ENCODE data around the gene SLC15A1. TPM values are rescaled to one million over a fixed set of nuclear protein-coding genes. Genes with fewer than 3 reads are reported as not detected.

Gene SLC15A1
- total RNA-seq, 2 experiments from 2014 or later, result not detected

GRCh38 chr13:98731925-98732324, 20.5 kb downstream of the SLC15A1 start:
- ChIA-PET POLR2A (no interaction called here), CTCF (no interaction called here)
- H3K4me3 Mint-ChIP-seq, result no peak overlapping the region
- no peak overlapping the region for H3K27ac Mint-ChIP-seq
- peaks cover 11% of the 10 kb centered on the region for H3K4me1 Mint-ChIP-seq
- DNase-seq, result no peak
- H3K9me3 Mint-ChIP-seq, result no peaks in the 10 kb centered on the region
- peaks cover 2% of the 10 kb centered on the region for H3K27me3 Mint-ChIP-seq
- H3K36me3 Mint-ChIP-seq (ENCODE audit: low read depth), result no peaks in the 10 kb centered on the region

GRCh38 chr13:98731038-98731437, 21.4 kb downstream of the SLC15A1 start:
- Mint-ChIP-seq H3K27me3 (peaks cover 3% of the 10 kb centered on the region), H3K4me3 (no peak overlapping the region), H3K9me3 (no peaks in the 10 kb centered on the region), H3K36me3 (ENCODE audit: low read depth) (no peaks in the 10 kb centered on the region), H3K27ac (no peak overlapping the region), H3K4me1 (peaks cover 11% of the 10 kb centered on the region)
- ChIA-PET POLR2A (no interaction called here), CTCF (interaction anchor here (0.7 kb wide), 1 partner anchor 14 kb away, joined by 3 read pairs; no protein-coding TSS in a partner anchor)
- DNase-seq, result no peak

- DNase-seq, result no peak
- Mint-ChIP-seq H3K9me3 (no peaks in the 10 kb centered on the region), H3K4me1 (peaks cover 11% of the 10 kb centered on the region), H3K27me3 (peaks cover 3% of the 10 kb centered on the region), H3K27ac (no peak overlapping the region), H3K4me3 (no peak overlapping the region), H3K36me3 (ENCODE audit: low read depth) (no peaks in the 10 kb centered on the region)
- ChIA-PET POLR2A (no interaction called here), CTCF (interaction anchor here (0.7 kb wide), 1 partner anchor 14 kb away, joined by 3 read pairs; no protein-coding TSS in a partner anchor)
These were observed 22.0 kb downstream of the SLC15A1 start for GRCh38 chr13:98730441-98730840.

DNA sequence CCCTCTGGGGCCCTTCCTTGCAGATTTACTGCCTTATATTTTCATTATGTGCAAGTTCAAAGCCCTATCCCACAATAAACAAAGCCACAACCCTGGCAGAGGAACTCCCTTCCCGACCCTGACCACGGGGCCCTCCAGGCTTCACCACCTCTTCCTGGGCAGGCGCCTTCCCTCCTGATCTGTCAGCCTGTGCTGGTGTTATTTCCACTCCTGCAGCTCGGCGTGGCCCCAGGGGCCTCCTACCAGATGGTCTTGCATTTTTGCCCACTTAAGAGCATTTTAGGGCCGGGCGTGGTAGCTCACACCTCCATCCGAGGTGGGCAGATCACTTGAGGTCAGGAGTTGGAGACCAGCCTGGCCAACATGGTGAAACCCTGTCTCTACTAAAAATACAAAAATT, 22.8 kb downstream of the SLC15A1 start:
- ChIA-PET CTCF (no interaction called here), POLR2A (no interaction called here)
- H3K27ac Mint-ChIP-seq, result no peak overlapping the region
- H3K4me3 Mint-ChIP-seq, result no peak overlapping the region
- no peak for DNase-seq
- no peaks in the 10 kb centered on the region for H3K36me3 Mint-ChIP-seq (ENCODE audit: low read depth)
- peaks cover 11% of the 10 kb centered on the region for H3K4me1 Mint-ChIP-seq
- no peaks in the 10 kb centered on the region for H3K9me3 Mint-ChIP-seq
- H3K27me3 Mint-ChIP-seq, result peaks cover 3% of the 10 kb centered on the region

GRCh38 chr13:98722958-98723357, 29.5 kb downstream of the SLC15A1 start:
- CTCF ChIA-PET, result no interaction called here
- H3K9me3 Mint-ChIP-seq, result no peaks in the 10 kb centered on the region
- H3K4me3 Mint-ChIP-seq, result no peak overlapping the region
- POLR2A ChIA-PET, result interaction anchor here (0.7 kb wide), 1 partner anchor 104 kb away, joined by 3 read pairs; no protein-coding TSS in a partner anchor
- peaks cover 3% of the 10 kb centered on the region for H3K27me3 Mint-ChIP-seq
- H3K27ac Mint-ChIP-seq, result no peak overlapping the region
- H3K36me3 Mint-ChIP-seq (ENCODE audit: low read depth), result no peaks in the 10 kb centered on the region
- DNase-seq, result no peak
- no peaks in the 10 kb centered on the region for H3K4me1 Mint-ChIP-seq

DNA sequence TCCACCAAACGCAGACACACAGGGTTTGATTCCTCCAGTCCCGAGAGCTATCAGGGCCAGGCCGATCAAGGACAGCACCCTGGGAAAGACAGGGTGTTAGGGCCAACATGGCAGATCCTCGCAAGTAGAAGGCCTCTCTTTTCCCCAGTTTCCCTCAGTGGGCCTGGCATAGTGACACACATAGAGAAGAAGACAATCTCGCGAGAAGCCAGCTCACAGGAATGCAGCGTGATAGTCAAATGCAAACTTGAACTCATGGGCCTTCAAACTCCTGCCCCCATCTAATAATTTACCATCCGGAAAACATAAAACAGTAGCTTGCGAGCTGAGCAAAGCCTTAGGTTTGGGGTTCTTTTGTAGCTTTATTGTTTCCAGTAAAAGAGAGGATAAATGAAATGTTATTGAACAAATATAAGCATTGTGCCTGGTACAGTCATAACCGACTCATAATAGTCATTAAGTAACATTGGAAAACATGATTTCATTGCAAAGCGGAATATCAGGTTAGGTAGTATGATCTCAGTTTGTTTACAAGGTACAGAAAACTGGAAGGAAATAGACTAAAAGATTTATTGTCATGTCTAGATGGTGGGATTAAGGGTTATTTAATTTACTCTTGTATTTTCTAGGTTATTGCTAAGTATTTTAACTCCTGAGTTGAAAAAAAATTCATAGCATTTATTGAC, 30.5 kb downstream of the SLC15A1 start:
- ChIA-PET POLR2A (no interaction called here), CTCF (interaction anchor here (0.5 kb wide), 1 partner anchor 1193 kb away, joined by 3 read pairs; no protein-coding TSS in a partner anchor)
- DNase-seq, result no peak
- Mint-ChIP-seq H3K36me3 (ENCODE audit: low read depth) (no peaks in the 10 kb centered on the region), H3K27ac (no peak overlapping the region), H3K4me3 (no peak overlapping the region), H3K27me3 (peaks cover 3% of the 10 kb centered on the region), H3K9me3 (no peaks in the 10 kb centered on the region), H3K4me1 (no peaks in the 10 kb centered on the region)

GRCh38 chr13:98719527-98720250, 32.8 kb downstream of the SLC15A1 start:
- ChIA-PET CTCF (no interaction called here), POLR2A (no interaction called here)
- no peaks in the 10 kb centered on the region for H3K4me1 Mint-ChIP-seq
- no peaks in the 10 kb centered on the region for H3K36me3 Mint-ChIP-seq (ENCODE audit: low read depth)
- H3K27ac Mint-ChIP-seq, result no peak overlapping the region
- H3K9me3 Mint-ChIP-seq, result no peaks in the 10 kb centered on the region
- DNase-seq, result no peak
- no peak overlapping the region for H3K4me3 Mint-ChIP-seq
- H3K27me3 Mint-ChIP-seq, result no peaks in the 10 kb centered on the region

DNA sequence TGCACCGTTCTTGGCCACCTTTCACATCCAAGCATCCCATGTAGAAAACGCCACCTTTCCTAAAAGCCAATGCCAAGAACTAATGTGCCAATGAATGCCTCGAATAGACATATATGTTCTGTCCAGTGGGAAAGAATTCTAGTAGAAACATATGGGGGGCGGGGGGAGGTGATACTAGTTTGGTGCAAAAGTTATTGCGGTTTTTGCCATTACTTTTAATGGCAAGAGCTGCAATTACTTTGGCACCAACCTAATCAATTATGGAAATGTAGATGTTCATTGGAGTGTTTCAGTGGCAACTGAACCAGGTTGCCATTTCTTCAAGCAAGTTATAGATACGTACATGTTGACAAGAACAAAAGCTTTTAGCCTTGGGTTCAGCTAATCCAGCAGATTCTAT, 34.6 kb downstream of the SLC15A1 start:
- Mint-ChIP-seq H3K36me3 (ENCODE audit: low read depth) (no peaks in the 10 kb centered on the region), H3K4me3 (no peak overlapping the region), H3K9me3 (no peaks in the 10 kb centered on the region), H3K27me3 (no peaks in the 10 kb centered on the region), H3K4me1 (no peaks in the 10 kb centered on the region), H3K27ac (no peak overlapping the region)
- DNase-seq, result no peak
- ChIA-PET CTCF (interaction anchor here (1.0 to 1.4 kb wide), 2 partner anchors 12 to 24 kb away, joined by 3 read pairs; no protein-coding TSS in a partner anchor), POLR2A (no interaction called here)

DNA sequence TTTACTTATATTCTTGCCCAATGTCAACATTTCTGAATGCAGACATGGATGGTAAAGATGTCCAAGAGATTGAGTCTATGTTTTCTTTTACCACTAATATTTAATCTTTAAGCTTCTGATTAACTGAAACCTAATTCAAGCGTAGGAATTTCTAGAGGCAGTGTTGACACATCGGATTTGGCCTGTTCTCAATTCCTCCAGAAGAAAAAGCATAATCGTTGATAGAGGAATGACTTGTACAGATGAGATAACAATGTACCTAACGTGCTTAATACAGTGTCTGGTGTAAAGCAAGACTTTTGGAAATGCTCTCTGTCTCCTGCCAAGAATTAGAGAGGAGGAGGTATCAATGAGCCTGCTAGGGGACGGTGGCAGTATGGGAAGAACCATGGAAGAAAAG, 35.2 kb downstream of the SLC15A1 start:
- Mint-ChIP-seq H3K27me3 (no peaks in the 10 kb centered on the region), H3K9me3 (no peaks in the 10 kb centered on the region), H3K27ac (no peak overlapping the region), H3K4me3 (no peak overlapping the region), H3K36me3 (ENCODE audit: low read depth) (no peaks in the 10 kb centered on the region), H3K4me1 (no peaks in the 10 kb centered on the region)
- ChIA-PET CTCF (interaction anchor here (1.0 to 1.4 kb wide), 4 partner anchors 11 to 25 kb away, joined by 3 read pairs; no protein-coding TSS in a partner anchor), POLR2A (no interaction called here)
- no peak for DNase-seq

DNA sequence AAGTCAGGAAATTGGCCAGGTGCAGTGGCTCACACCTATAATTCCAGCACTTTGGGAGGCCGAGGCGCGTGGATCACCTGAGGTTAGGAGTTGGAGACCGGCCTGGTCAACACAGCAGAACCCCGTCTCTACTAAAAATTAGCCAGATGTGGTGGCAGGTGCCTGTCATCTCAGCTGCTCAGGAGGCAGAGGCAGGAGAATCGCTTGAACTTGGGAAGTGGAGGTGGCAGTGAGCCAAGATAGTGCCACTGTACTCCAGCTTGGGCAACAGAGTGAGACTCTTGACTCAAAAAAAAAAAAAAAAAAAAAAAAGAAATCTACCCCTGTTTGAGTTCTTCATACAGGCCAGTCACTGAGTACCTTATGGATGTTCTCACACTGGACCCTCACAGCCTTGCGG, 42.0 kb downstream of the SLC15A1 start:
- Mint-ChIP-seq H3K4me3 (no peak overlapping the region), H3K27me3 (peaks cover 2% of the 10 kb centered on the region), H3K4me1 (no peaks in the 10 kb centered on the region), H3K36me3 (ENCODE audit: low read depth) (no peaks in the 10 kb centered on the region), H3K27ac (no peak overlapping the region), H3K9me3 (no peaks in the 10 kb centered on the region)
- POLR2A ChIA-PET, result no interaction called here
- DNase-seq, result no peak
- CTCF ChIA-PET, result interaction anchor here (0.6 kb wide), 1 partner anchor 1362 kb away, joined by 3 read pairs; no protein-coding TSS in a partner anchor

- Mint-ChIP-seq H3K4me3 (no peak overlapping the region), H3K4me1 (no peaks in the 10 kb centered on the region), H3K9me3 (no peaks in the 10 kb centered on the region), H3K36me3 (ENCODE audit: low read depth) (no peaks in the 10 kb centered on the region), H3K27me3 (peaks cover 4% of the 10 kb centered on the region), H3K27ac (no peak overlapping the region)
- no peak for DNase-seq
- POLR2A ChIA-PET, result no interaction called here
- CTCF ChIA-PET, result interaction anchor here (0.7 kb wide), 2 partner anchors 903 to 1381 kb away, joined by 3 to 4 read pairs; partner anchors contain the start of gene PCCA
These were observed 45.0 kb downstream of the SLC15A1 start for GRCh38 chr13:98707281-98707999.

- Mint-ChIP-seq H3K4me1 (no peaks in the 10 kb centered on the region), H3K4me3 (no peak overlapping the region), H3K27ac (no peak overlapping the region), H3K27me3 (peaks cover 8% of the 10 kb centered on the region), H3K36me3 (ENCODE audit: low read depth) (no peaks in the 10 kb centered on the region), H3K9me3 (no peaks in the 10 kb centered on the region)
- POLR2A ChIA-PET, result no interaction called here
- CTCF ChIA-PET, result interaction anchor here (1.0 kb wide), 1 partner anchor 11 kb away, joined by 3 read pairs; no protein-coding TSS in a partner anchor
- DNase-seq, result no peak
These were observed 45.9 kb downstream of the SLC15A1 start for GRCh38 chr13:98706446-98707110.

Measured in activated CD4-positive, alpha-beta T cell treated with anti-CD3 and anti-CD28 coated beads, Interleukin-2, amount 10 ng/mL, durations not matched to agents 7 days and 5 days (primary cell).